IMR-90 (cell line): ENCODE data around the gene CECR2. TPM values are rescaled to one million over a fixed set of nuclear protein-coding genes. Genes with fewer than 3 reads are reported as not detected.

Experiments used
- ATAC-seq: fragments of 200-7000 bp; cut with Tn5 transposase; 2 replicates; pipeline ENCODE4 v1.9.1; 2020; ENCODE audit warnings: low read depth, mild to moderate bottlenecking, moderate library complexity
- BruUV-seq: library from RNA; stranded (reverse); fragments of 400-500 nt; replicated peaks from 2 replicates; lab custom pipeline; 2021; lab: Mats Ljungman, UMichigan
- CTCF ChIA-PET: fragments of 300-600 bp; formaldehyde crosslinking; extraction: SDS; loops from one replicate; lab custom pipeline; 2021; ENCODE audit warnings: antibody characterized with exemption; lab: Yijun Ruan, JAX
- POLR2A ChIA-PET: fragments of 300-600 bp; sonication (Branson Sonifier 250); formaldehyde crosslinking; loops from one replicate; lab custom pipeline; 2022; ENCODE audit warnings: antibody characterized with exemption; ENCODE audit not compliant: unreplicated experiment; lab: Charles Lee
- DNase-seq: peaks from one replicate; pipeline ENCODE4 v3.0.0; 2013
- H2AFZ ChIP-seq: replicated peaks from 2 replicates; pipeline ENCODE3; 2013; ENCODE audit warnings: low read length, mild to moderate bottlenecking; ENCODE audit not compliant: poor library complexity
- H2AK5ac ChIP-seq: 2 replicates; pipeline ENCODE4 v1.6.1; 2013; ENCODE audit warnings: low read depth, low read length, inconsistent platforms
- H2AK9ac ChIP-seq: replicated peaks from 2 replicates; pipeline ENCODE3; 2013; ENCODE audit warnings: mild to moderate bottlenecking, low read depth, low read length, moderate library complexity; ENCODE audit not compliant: poor library complexity
- H2BK120ac ChIP-seq: 2 replicates; pipeline ENCODE4 v1.6.1; 2013; ENCODE audit warnings: low read depth, low read length, inconsistent platforms
- H2BK15ac ChIP-seq: 3 replicates; pipeline ENCODE4 v1.6.1; 2013; ENCODE audit warnings: low read depth, low read length, inconsistent platforms
- H2BK20ac ChIP-seq: 2 replicates; pipeline ENCODE4 v1.6.1; 2013; ENCODE audit warnings: low read depth, mild to moderate bottlenecking, inconsistent platforms, low read length, moderate library complexity
- H2BK5ac ChIP-seq: 2 replicates; pipeline ENCODE4 v1.6.1; 2013; ENCODE audit warnings: mild to moderate bottlenecking, low read depth, low read length, inconsistent platforms; ENCODE audit not compliant: poor library complexity, severe bottlenecking
- H3K14ac ChIP-seq: replicated peaks from 2 replicates; pipeline ENCODE4 v1.6.1; 2013; ENCODE audit warnings: low read depth, low read length, inconsistent platforms
- H3K18ac ChIP-seq: 2 replicates; pipeline ENCODE4 v1.6.1; 2013; ENCODE audit warnings: low read depth, low read length, control low read depth
- H3K23ac ChIP-seq: 2 replicates; pipeline ENCODE4 v1.6.1; 2013; ENCODE audit warnings: low read depth, low read length, inconsistent platforms
- H3K27ac ChIP-seq: 2 replicates; pipeline ENCODE4 v1.5.1; 2013; ENCODE audit warnings: mild to moderate bottlenecking, control low read depth, low read length; ENCODE audit not compliant: insufficient read depth
- H3K27me3 ChIP-seq: 2 replicates; pipeline ENCODE4 v1.6.1; 2013; ENCODE audit warnings: low read length; ENCODE audit not compliant: control insufficient read depth, insufficient read depth
- H3K36me3 ChIP-seq: 2 replicates; pipeline ENCODE4 v1.6.1; 2013; ENCODE audit warnings: low read length, mixed read lengths; ENCODE audit not compliant: control insufficient read depth, insufficient read depth
- H3K4ac ChIP-seq: 2 replicates; pipeline ENCODE4 v1.6.1; 2013; ENCODE audit warnings: low read depth, low read length, inconsistent platforms
- H3K4me1 ChIP-seq: 2 replicates; pipeline ENCODE4 v1.6.1; 2013; ENCODE audit warnings: low read length, mixed read lengths; ENCODE audit not compliant: control insufficient read depth, insufficient read depth
- H3K4me2 ChIP-seq: 2 replicates; pipeline ENCODE4 v1.6.1; 2013; ENCODE audit warnings: low read depth, mild to moderate bottlenecking, control low read depth, low read length, moderate library complexity
- H3K4me3 ChIP-seq: 2 replicates; pipeline ENCODE4 v1.5.1; 2013; ENCODE audit warnings: low read depth, mild to moderate bottlenecking, control low read depth, low read length, moderate library complexity; ENCODE audit not compliant: insufficient read depth
- H3K56ac ChIP-seq: 2 replicates; pipeline ENCODE4 v1.6.1; 2013; ENCODE audit warnings: low read length, inconsistent platforms; ENCODE audit not compliant: insufficient read depth; ENCODE audit errors: extremely low read depth
- H3K79me1 ChIP-seq, 2 experiments: 2 replicates each; pipeline ENCODE4 v1.6.1; 2013; ENCODE audit warnings: low read length in 2 of 2, inconsistent platforms in 1 of 2, low read depth in 1 of 2
- H3K9ac ChIP-seq: 2 replicates; pipeline ENCODE4 v1.6.1; 2013; ENCODE audit warnings: low read depth, low read length, control low read depth
- H3K9me1 ChIP-seq: 2 replicates; pipeline ENCODE4 v1.6.1; 2013; ENCODE audit warnings: low read length, inconsistent platforms; ENCODE audit not compliant: insufficient read depth
- H3K9me3 ChIP-seq: 2 replicates; pipeline ENCODE4 v1.6.1; 2013; ENCODE audit warnings: low read length; ENCODE audit not compliant: control insufficient read depth, insufficient read depth
- H4K20me1 ChIP-seq: 2 replicates; pipeline ENCODE4 v1.6.1; 2013; ENCODE audit warnings: low read length, inconsistent platforms; ENCODE audit not compliant: insufficient read depth
- H4K5ac ChIP-seq: 2 replicates; pipeline ENCODE4 v1.6.1; 2013; ENCODE audit warnings: mild to moderate bottlenecking, low read depth, low read length, control low read depth
- H4K8ac ChIP-seq, 2 experiments: 2 replicates each; pipeline ENCODE4 v1.6.1; 2013; ENCODE audit warnings: low read depth in 2 of 2, low read length in 2 of 2, control low read depth in 1 of 2, inconsistent platforms in 1 of 2
- H4K91ac ChIP-seq: 2 replicates; pipeline ENCODE4 v1.6.1; 2013; ENCODE audit warnings: low read depth, low read length, inconsistent platforms; ENCODE audit not compliant: insufficient read depth
- BHLHE40 ChIP-seq: fragments of 150-350 bp; IDR thresholded peaks from 2 replicates; pipeline ENCODE4 v1.6.1; 2016; ENCODE audit warnings: mild to moderate bottlenecking, low read depth, low read length
- CEBPB ChIP-seq: IDR thresholded peaks from 2 replicates; pipeline ENCODE4 v1.6.1; 2012; ENCODE audit warnings: low read depth, low read length, improper control_type of control experiment
- MAFK ChIP-seq: IDR thresholded peaks from 2 replicates; pipeline ENCODE4 v1.6.1; 2012; ENCODE audit warnings: low read depth, low read length, improper control_type of control experiment
- MAZ ChIP-seq: IDR thresholded peaks from 2 replicates; pipeline ENCODE4 v1.6.1; 2012; ENCODE audit warnings: low read depth, mild to moderate bottlenecking, low read length, improper control_type of control experiment, moderate library complexity, borderline replicate concordance
- MXI1 ChIP-seq: IDR thresholded peaks from 2 replicates; pipeline ENCODE4 v1.6.1; 2012; ENCODE audit warnings: low read depth, mild to moderate bottlenecking, low read length, moderate library complexity, borderline replicate concordance
- NFE2L2 ChIP-seq: fragments of 150-350 bp; IDR thresholded peaks from 2 replicates; pipeline ENCODE4 v1.6.1; 2016; ENCODE audit warnings: low read depth, mild to moderate bottlenecking, low read length
- POLR2A ChIP-seq: IDR thresholded peaks from 2 replicates; pipeline ENCODE4 v1.6.1; 2012; ENCODE audit warnings: mild to moderate bottlenecking, low read depth, low read length
- RAD21 ChIP-seq: IDR thresholded peaks from 2 replicates; pipeline ENCODE4 v1.6.1; 2012; ENCODE audit warnings: low read length, improper control_type of control experiment
- RCOR1 ChIP-seq: IDR thresholded peaks from 2 replicates; pipeline ENCODE4 v1.6.1; 2012; ENCODE audit warnings: mild to moderate bottlenecking, low read length, improper control_type of control experiment; ENCODE audit not compliant: insufficient replicate concordance
- SMC3 ChIP-seq: fragments of 150-350 bp; IDR thresholded peaks from 2 replicates; pipeline ENCODE4 v1.6.1; 2016; ENCODE audit warnings: low read depth, mild to moderate bottlenecking, antibody characterized with exemption, low read length, moderate library complexity
- WGBS, 2 experiments: methylation state at CpG; one replicate each; pipeline versions ENCODE4 v1.1.5 to v1.1.7; 2013; ENCODE audit warnings: missing lambda C conversion rate in 2 of 2; ENCODE audit not compliant: insufficient read length in 1 of 2; ENCODE audit errors: extremely low coverage in 2 of 2; 5-methylcytosine and 5-hydroxymethylcytosine counted together
- dilution Hi-C: fragments of 300-500 bp; cut with HindIII; formaldehyde crosslinking; loops from one replicate; pipeline ENCODE4 v1.14.3; 2018; ENCODE audit warnings: low sequenced_read_pairs; ENCODE audit not compliant: unreplicated experiment
- in situ Hi-C: fragments of 300-500 bp; cut with MboI; formaldehyde crosslinking; loops from 3 replicates; pipeline ENCODE4 v1.14.3; 2019; ENCODE audit warnings: low sequenced_read_pairs, inconsistent platforms, mixed read lengths
- intact Hi-C: fragments of 100-400 bp; cut with micrococcal nuclease; formaldehyde crosslinking; loops from 2 replicates; pipeline ENCODE4 v1.10.0; 2022
- polyA plus RNA-seq, 3 experiments: library from polyadenylated mRNA; depleted of rRNA; stranded (reverse); fragments of >200 nt; gene quantifications; 2 replicates each; pipeline ENCODE4 v1.2.3, GENCODE V29; 2012; ENCODE audit warnings: low replicate concordance in 1 of 3
- total RNA-seq: library from RNA; depleted of rRNA; stranded (reverse); fragments of >200 nt; gene quantifications from 2 replicates; pipeline ENCODE4 v1.2.3, GENCODE V29; 2012
- TF ChIP-seq, protein P1 (sequence below): fragments of 150-350 bp; IDR thresholded peaks from 2 replicates; pipeline ENCODE4 v1.6.1; 2017; ENCODE audit warnings: mild to moderate bottlenecking, antibody characterized with exemption, low read length, low read depth
- TF ChIP-seq, protein P2 (sequence below): conservative IDR thresholded peaks from 2 replicates; pipeline ENCODE4 v1.5.1; 2012; ENCODE audit warnings: mild to moderate bottlenecking, low read depth, low read length, improper control_type of control experiment

The CECR2 gene
- total and polyA plus RNA-seq, 2 of the 4 experiments (the other 2 are of a cell fraction) = under 0.01 TPM; not detected in 1

DNA sequence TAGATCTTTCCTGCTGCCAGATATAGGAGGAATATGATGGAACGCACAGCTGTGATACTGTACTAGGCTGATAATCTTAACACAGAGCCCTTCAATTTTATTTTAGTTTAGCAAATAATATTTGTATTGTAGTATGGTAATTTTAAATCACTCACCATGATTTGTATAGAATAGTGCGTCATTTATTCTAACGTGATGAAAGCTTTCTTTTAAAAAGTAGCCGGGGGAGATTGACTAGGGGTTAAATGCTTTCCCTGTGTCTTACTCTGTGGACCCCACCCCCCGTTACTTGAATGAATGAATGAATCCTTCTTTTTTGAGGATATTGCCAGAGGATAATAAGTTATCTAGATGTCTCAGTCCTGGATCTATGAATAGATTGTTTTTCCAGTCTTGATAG is 72.1 kb downstream of the CECR2 start:
- ATAC-seq = no peak
- Histone ChIP-seq H2BK120ac (no peak overlapping the region), H2BK5ac (no peak overlapping the region), H3K9ac (no peak overlapping the region), H3K23ac (no peak overlapping the region), H2BK20ac (no peak overlapping the region), H3K4me3 (no peak overlapping the region), H3K56ac (no peak overlapping the region), H3K14ac (no peak overlapping the region), H3K4me2 (no peak overlapping the region), H3K27me3 (peaks cover 6% of the 10 kb centered on the region), H2AFZ (no peak overlapping the region), H4K20me1 (no peaks in the 10 kb centered on the region), H4K8ac (no peak overlapping the region), H3K9me3 (no peaks in the 10 kb centered on the region), H2BK15ac (no peak overlapping the region), H4K91ac (no peak overlapping the region), H3K18ac (no peak overlapping the region), H3K79me1 (no peaks in the 10 kb centered on the region), H3K4ac (no peak overlapping the region), H3K9me1 (no peaks in the 10 kb centered on the region), H3K36me3 (no peaks in the 10 kb centered on the region), H3K4me1 (no peaks in the 10 kb centered on the region), H2AK9ac (no peak overlapping the region), H3K27ac (no peak overlapping the region), H2AK5ac (no peak overlapping the region), H4K5ac (no peak overlapping the region)
- TF ChIP-seq MAFK = no peak
- no peak for TF ChIP-seq MAZ
- TF ChIP-seq, protein P1, sequence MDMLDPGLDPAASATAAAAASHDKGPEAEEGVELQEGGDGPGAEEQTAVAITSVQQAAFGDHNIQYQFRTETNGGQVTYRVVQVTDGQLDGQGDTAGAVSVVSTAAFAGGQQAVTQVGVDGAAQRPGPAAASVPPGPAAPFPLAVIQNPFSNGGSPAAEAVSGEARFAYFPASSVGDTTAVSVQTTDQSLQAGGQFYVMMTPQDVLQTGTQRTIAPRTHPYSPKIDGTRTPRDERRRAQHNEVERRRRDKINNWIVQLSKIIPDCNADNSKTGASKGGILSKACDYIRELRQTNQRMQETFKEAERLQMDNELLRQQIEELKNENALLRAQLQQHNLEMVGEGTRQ = no peak
- no peak for TF ChIP-seq NFE2L2
- TF ChIP-seq MXI1 = no peak
- TF ChIP-seq CEBPB = no peak
- TF ChIP-seq BHLHE40 = no peak
- TF ChIP-seq RCOR1 = no peak
- no peak for TF ChIP-seq SMC3
- TF ChIP-seq RAD21 = no peak
- TF ChIP-seq, protein P2, sequence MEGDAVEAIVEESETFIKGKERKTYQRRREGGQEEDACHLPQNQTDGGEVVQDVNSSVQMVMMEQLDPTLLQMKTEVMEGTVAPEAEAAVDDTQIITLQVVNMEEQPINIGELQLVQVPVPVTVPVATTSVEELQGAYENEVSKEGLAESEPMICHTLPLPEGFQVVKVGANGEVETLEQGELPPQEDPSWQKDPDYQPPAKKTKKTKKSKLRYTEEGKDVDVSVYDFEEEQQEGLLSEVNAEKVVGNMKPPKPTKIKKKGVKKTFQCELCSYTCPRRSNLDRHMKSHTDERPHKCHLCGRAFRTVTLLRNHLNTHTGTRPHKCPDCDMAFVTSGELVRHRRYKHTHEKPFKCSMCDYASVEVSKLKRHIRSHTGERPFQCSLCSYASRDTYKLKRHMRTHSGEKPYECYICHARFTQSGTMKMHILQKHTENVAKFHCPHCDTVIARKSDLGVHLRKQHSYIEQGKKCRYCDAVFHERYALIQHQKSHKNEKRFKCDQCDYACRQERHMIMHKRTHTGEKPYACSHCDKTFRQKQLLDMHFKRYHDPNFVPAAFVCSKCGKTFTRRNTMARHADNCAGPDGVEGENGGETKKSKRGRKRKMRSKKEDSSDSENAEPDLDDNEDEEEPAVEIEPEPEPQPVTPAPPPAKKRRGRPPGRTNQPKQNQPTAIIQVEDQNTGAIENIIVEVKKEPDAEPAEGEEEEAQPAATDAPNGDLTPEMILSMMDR = no peak
- no peak for TF ChIP-seq POLR2A
- dilution Hi-C loops (no loop called here), in situ Hi-C loops (no loop called here), intact Hi-C loops (no loop called here)
- ChIA-PET CTCF (no interaction called here), POLR2A (no interaction called here)
- WGBS, 2 experiments = no CpG with 5 or more reads among the region's 5 CpGs
- BruUV-seq = no TSS peak
- DNase-seq = no peak
